ENCODE measurements around the gene FOXL2. TPM values are rescaled to one million over a fixed set of nuclear protein-coding genes. Genes with fewer than 3 reads are reported as not detected.

FOXL2 gene
- total RNA-seq (ENCODE audit: low replicate concordance): 0.08 and 1.5 TPM in 2 replicates

GRCh38 chr3:138946663-138947494 is at the start of gene FOXL2, which contains the start of gene FOXL2NB:
Gene FOXL2 (minus strand): TSS chr3:138947137. CDS start chr3:138946722, 415 bp downstream.
Gene FOXL2NB (plus strand): TSS chr3:138947217. CDS start chr3:138947365, 148 bp downstream.

Other genes starting within 250 kb of the FOXL2 start
- gene PIK3CB, start 112.2 kb downstream of the FOXL2 start, total RNA-seq (ENCODE audit: low replicate concordance): 3.0 and 8.0 TPM in 2 replicates
- under 0.01 and 4.2 TPM in 2 replicates for gene FOXL2NB, start 80 bp upstream of the FOXL2 start, total RNA-seq (ENCODE audit: low replicate concordance)
- not detected in 2 replicates for gene PRR23A, start 59.1 kb upstream of the FOXL2 start, total RNA-seq (ENCODE audit: low replicate concordance)
- not detected in 2 replicates for gene PRR23B, start 73.8 kb upstream of the FOXL2 start, total RNA-seq (ENCODE audit: low replicate concordance)
- gene PRR23C, start 97.8 kb upstream of the FOXL2 start, total RNA-seq (ENCODE audit: low replicate concordance): not detected in 2 replicates

Measured in smooth muscle cell of the coronary artery (primary cell).